Lower leg skin (tissue), 4 donors: ENCODE results near the gene ADORA2B. TPM values are rescaled to one million over a fixed set of nuclear protein-coding genes. Genes with fewer than 3 reads are reported as not detected.

Experiments used
- DNase-seq, 2 donors: peaks; one replicate each; pipeline ENCODE4 v3.0.0-alpha.2; 2019; ENCODE audit warnings: low spot score in 2 of 2
- H3K4me3 ChIP-seq: fragments of 200-600 bp; sonication (generic); 2 replicates; pipeline ENCODE4 v1.5.1; 2017; ENCODE audit warnings: mild to moderate bottlenecking, low read depth; ENCODE audit not compliant: poor library complexity, severe bottlenecking
- CTCF ChIP-seq, 3 donors: fragments of 450-650 bp; IDR thresholded peaks; one replicate each; pipeline ENCODE4 v1.5.1; 2016; ENCODE audit warnings: antibody characterized with exemption in 3 of 3, mild to moderate bottlenecking in 3 of 3, moderate library complexity in 2 of 3
- POLR2A ChIP-seq, 2 donors: fragments of 450-650 bp; IDR thresholded peaks; one replicate each; pipeline ENCODE4 v1.6.1; 2016 to 2017; ENCODE audit warnings: antibody characterized with exemption in 2 of 2, mild to moderate bottlenecking in 1 of 2, moderate library complexity in 1 of 2
- WGBS, 2 donors: methylation state at CpG; one replicate each; pipeline ENCODE4 v1.1.5; 2018; 5-methylcytosine and 5-hydroxymethylcytosine counted together
- intact Hi-C: fragments of 100-400 bp; cut with DNase I; formaldehyde crosslinking; loops from one replicate; pipeline ENCODE4 v1.15.0; 2023; ENCODE audit warnings: low total_unique reads
- total RNA-seq, 4 donors: library from RNA; depleted of rRNA; stranded (reverse); fragments of >200 nt; gene quantifications; one replicate each; pipeline ENCODE4 v1.1.0, GENCODE V29; 2016

Gene ADORA2B
- total RNA-seq, 4 donors from 2014 or later, result 21.2 to 37.0 (median 29.8) TPM

DNA sequence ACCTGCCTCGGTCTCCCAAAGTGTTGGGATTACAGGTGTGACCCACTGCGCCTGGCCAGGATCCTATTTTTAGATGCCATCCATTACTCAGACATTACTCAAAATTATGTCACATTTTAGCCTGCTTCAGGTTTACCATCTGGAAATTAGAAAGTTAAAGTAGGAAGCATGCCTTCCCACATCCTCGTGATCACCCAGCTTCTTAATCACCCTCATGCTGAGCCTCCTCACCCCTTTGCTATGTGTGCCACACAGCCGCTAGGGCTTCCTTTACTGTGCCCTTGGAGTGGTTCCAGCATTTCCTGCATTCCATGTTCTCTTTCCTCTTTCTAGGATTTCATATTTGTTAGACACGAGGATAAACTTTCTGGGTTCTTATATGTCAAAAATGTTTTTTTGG lies 9.3 kb downstream of the ADORA2B start:
- WGBS, 2 donors, result 52 to 62% methylated on average over 5 of the region's 5 CpGs
- no peak overlapping the region for H3K4me3 ChIP-seq
- TF ChIP-seq CTCF (IDR thresholded peaks at IDR 0.05) (no peak), POLR2A (IDR thresholded peaks at IDR 0.05) (no peak)
- no peak for DNase-seq
- intact Hi-C loops, result no loop called here

- intact Hi-C loops, result no loop called here
- no peak overlapping the region for H3K4me3 ChIP-seq
- TF ChIP-seq POLR2A (IDR thresholded peaks at IDR 0.05), result no peak
- no peak for TF ChIP-seq CTCF (IDR thresholded peaks at IDR 0.05)
- WGBS, 2 donors, result 81% methylated on average over 14 of the region's 14 CpGs
- DNase-seq, result no peak
Measured at GRCh38 chr17:15955793-15956541, 11.0 kb downstream of the ADORA2B start.

DNA sequence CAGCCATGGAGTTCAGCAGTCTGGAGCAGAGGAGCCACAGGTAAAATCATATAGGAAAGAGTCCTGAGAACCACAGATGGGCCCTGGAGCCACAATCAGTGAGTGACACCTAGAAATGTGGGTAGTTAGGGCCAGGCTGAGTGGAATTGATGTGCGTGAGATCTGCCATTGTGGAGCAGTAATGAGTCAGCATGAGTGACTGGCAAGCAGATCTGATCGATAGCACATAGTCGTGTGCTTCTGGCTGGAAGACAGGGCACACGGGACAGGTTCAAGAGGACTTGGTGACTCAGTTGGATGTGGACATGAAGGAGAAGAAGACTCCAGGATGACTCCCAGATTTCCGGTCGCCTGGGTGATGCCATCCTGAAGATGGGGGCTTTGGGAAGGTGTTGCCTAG lies 12.3 kb downstream of the ADORA2B start:
- WGBS, 2 donors, result 65 to 71% methylated on average over 6 of the region's 6 CpGs
- intact Hi-C loops, result no loop called here
- TF ChIP-seq POLR2A (IDR thresholded peaks at IDR 0.05) (no peak), CTCF (IDR thresholded peaks at IDR 0.05) (no peak)
- no peak for DNase-seq
- H3K4me3 ChIP-seq, result no peak overlapping the region

- H3K4me3 ChIP-seq, result no peak overlapping the region
- DNase-seq, result no peak
- intact Hi-C loops, result no loop called here
- TF ChIP-seq POLR2A (IDR thresholded peaks at IDR 0.05) (no peak), CTCF (IDR thresholded peaks at IDR 0.05) (no peak)
- 86 to 90% methylated on average over 18 of the region's 19 CpGs for WGBS, 2 donors
Measured at GRCh38 chr17:15957608-15958307, 12.8 kb downstream of the ADORA2B start.

GRCh38 chr17:15958484-15958854 lies 13.5 kb downstream of the ADORA2B start:
- WGBS, 2 donors, result 79 to 88% methylated on average over 4 of the region's 4 CpGs
- H3K4me3 ChIP-seq, result no peak overlapping the region
- no peak for DNase-seq
- intact Hi-C loops, result no loop called here
- TF ChIP-seq CTCF (IDR thresholded peaks at IDR 0.05) (no peak), POLR2A (IDR thresholded peaks at IDR 0.05) (no peak)
